Transverse colon (tissue), 4 donors: ENCODE measurements around the gene PRR16.

Experiments used
- POLR2AphosphoS5 ChIP-seq, 3 donors: sonication (generic); formaldehyde crosslinking; IDR thresholded peaks; one replicate each; pipeline ENCODE4 v1.6.1; 2016; ENCODE audit warnings: antibody characterized with exemption in 3 of 3
- TF ChIP-seq, protein P1 (sequence below), 5 experiments: fragments of 200-600 bp in 3 of 5; fragments of 450-650 bp in 2 of 5; sonication (generic) in 3 of 5; IDR thresholded peaks; 1 replicate in 2 of 5; 2 replicates in 3 of 5; pipeline ENCODE4 v1.5.1; 2016 to 2017; ENCODE audit warnings: antibody characterized with exemption in 5 of 5, inconsistent platforms in 3 of 5, mild to moderate bottlenecking in 2 of 5, moderate library complexity in 1 of 5

DNA sequence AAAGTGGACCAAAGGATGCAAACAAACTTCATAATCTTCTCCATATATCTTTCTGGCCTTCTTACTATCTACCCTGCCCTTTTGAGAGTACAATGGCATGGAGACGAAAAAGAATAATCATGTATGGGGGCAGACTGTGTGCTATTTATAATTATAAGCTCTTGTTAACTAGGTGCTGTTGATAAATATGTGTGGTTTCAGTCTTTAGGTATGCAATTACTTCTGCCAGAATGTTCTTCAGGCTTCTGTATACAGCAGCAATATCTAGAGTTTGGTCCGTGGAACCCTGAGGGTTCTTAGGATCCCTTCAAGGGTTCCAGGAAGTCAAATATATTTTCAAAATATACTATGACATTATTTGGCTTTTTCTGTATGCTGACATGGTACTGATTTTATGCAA lies 20.5 kb upstream of the PRR16 start:
- TF ChIP-seq, protein P1, sequence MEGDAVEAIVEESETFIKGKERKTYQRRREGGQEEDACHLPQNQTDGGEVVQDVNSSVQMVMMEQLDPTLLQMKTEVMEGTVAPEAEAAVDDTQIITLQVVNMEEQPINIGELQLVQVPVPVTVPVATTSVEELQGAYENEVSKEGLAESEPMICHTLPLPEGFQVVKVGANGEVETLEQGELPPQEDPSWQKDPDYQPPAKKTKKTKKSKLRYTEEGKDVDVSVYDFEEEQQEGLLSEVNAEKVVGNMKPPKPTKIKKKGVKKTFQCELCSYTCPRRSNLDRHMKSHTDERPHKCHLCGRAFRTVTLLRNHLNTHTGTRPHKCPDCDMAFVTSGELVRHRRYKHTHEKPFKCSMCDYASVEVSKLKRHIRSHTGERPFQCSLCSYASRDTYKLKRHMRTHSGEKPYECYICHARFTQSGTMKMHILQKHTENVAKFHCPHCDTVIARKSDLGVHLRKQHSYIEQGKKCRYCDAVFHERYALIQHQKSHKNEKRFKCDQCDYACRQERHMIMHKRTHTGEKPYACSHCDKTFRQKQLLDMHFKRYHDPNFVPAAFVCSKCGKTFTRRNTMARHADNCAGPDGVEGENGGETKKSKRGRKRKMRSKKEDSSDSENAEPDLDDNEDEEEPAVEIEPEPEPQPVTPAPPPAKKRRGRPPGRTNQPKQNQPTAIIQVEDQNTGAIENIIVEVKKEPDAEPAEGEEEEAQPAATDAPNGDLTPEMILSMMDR (IDR thresholded peaks at IDR 0.05): no peak
- TF ChIP-seq POLR2AphosphoS5 (IDR thresholded peaks at IDR 0.05): no peak
